HG03045 (cell line): ENCODE measurements around the gene PRELP.
"Not testable (repeated sequence)": the region's sequence is repeated elsewhere in the genome, so short reads cannot be mapped to it uniquely, and the experiment has no call there.

Experiments
- ATAC-seq: cut with Tn5 transposase; IDR thresholded peaks from one replicate; pipeline ENCODE4 v1.9.1; 2021; ENCODE audit warnings: mild to moderate bottlenecking, moderate library complexity; ENCODE audit not compliant: unreplicated experiment

The PRELP gene

DNA sequence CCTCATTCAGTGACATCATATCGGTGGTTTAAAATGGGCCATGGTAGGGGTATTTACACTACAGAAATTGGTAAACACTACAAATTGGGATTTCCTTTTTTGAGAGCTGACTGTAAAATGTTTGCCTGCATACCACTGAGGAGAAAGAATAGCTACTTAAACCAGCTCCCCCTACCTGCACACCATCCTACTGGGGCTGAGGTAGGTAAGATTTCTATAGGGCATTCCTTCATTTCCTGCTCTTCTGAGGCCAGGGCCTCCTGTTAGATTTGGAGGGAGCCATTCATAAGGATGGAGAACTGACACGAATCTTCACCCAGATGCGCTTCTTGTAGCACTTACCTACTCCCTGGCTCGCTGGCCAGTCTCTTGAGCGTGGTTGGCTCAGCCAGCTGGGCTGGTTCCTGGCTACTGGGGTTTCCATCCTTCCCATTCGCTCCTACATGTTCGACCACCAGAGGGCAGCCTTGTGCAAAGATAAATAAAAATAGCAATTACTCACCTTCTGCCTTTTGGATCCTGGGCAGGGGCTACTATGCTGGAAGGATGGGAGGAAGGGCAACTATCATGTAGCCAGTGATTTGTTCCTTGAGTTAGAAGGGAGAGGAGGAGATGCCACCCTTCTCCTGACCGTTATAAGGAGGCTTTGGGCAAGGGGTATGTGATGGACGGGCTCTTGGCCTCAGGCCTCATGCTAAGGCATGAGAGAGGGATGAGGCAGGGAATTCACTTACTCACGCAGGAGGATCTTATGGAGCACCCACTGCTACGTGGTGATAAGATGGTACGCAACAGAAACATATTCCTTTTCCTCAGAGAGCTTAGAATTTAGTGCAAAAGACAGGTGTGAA, 29.0 kb downstream of the PRELP start:
- ATAC-seq: no peak

GRCh38 chr1:203505526-203506204, 30.1 kb downstream of the PRELP start:
- no peak for ATAC-seq

- ATAC-seq: no peak
Measured at GRCh38 chr1:203506858-203507626, 31.4 kb downstream of the PRELP start.

DNA sequence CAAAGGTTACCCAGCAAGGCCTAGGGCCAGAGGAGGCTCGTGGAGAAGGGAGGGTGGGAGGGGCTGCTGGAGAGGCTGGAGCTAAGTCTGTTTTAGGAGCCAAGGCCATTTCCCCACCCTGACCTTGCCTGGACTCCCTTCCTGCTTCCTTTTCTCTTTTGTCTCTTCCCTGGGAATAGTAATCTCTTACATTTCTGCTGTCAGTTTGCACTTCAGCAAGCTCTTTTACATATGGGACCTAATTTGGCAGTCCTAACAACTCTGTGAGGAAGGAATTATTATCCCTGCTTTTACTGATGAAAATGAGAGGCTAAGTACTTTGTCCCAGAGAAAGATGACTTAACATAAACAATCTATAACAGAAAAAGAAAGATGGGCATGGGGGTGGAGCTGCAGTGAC, 32.2 kb downstream of the PRELP start:
- no peak for ATAC-seq

DNA sequence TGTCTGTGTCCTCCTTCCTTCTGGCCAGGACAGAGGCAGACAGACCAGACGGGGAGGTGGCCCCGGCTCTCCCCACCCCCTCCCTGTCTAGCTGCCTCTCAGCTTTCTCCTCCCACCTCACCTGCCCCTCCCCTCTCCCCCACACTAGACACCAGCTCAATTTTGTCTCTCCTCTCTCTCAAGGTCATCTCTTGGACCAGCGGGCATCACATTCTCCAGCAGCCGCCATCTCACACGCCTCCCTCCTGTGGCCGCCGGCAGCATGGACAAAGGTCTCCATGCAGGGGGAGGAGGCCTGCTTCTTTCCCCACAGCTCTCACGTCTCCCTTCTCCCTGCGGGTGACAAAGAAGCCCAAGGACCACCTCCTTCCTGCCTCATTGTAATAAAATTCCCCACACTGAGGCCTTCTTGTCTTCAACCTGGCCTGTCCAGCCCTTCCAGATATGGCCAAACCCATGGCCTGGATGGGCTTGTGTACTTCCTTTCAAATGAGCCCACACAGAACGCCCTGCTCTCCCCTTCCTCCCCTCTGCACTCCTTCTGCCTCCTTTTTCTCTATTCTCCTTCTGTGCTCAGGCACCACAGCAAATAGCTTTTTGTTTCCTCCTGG, 33.0 kb downstream of the PRELP start:
- no peak for ATAC-seq

DNA sequence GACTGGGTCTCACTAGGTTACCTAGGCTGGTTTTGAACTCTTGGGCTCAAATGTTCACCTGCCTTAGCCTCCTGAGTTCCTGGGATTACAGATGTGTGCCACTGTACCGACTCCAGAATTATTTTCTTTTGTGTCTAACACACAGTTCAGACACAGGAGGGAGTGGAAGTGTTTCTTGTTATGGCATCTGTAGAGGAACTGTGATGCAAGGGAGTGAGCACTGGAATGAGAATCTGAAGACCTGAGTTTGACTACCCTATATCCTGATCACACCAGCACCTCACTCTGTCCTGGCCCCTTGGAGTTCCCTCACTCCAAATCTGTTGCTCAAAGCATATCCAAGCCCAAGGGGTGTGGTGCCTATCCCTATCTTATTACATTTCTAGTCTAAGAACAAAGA, 33.5 kb downstream of the PRELP start:
- ATAC-seq: no peak

DNA sequence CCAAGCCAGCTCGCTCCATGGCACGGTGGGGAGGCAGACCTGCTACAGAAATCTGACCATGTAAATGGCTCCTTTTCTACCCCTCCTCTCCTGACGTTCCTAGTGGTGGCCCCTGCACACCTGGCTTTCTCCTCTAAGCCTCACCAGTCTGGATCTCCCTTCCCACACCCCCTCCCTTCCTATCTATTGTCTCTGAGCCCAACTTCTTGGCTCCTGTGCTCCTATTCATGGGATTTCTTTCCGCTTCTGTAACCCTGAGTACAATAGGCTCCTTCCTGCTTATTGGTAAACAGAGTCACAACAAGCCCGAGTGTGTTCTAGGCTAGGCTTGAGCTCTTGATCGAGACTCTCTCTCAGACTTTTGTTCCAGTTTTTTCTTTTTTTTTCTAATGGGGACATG, 35.9 kb downstream of the PRELP start:
- no peak for ATAC-seq

GRCh38 chr1:203511930-203512329, 36.3 kb downstream of the PRELP start:
- ATAC-seq: no peak

- ATAC-seq: no peak
Measured at GRCh38 chr1:203512517-203512847, 36.9 kb downstream of the PRELP start.

GRCh38 chr1:203512848-203513584, 37.4 kb downstream of the PRELP start:
- no peak for ATAC-seq

GRCh38 chr1:203513585-203514031, 38.0 kb downstream of the PRELP start:
- no peak for ATAC-seq

- ATAC-seq: no peak
Measured at GRCh38 chr1:203516184-203516583, 40.6 kb downstream of the PRELP start.

DNA sequence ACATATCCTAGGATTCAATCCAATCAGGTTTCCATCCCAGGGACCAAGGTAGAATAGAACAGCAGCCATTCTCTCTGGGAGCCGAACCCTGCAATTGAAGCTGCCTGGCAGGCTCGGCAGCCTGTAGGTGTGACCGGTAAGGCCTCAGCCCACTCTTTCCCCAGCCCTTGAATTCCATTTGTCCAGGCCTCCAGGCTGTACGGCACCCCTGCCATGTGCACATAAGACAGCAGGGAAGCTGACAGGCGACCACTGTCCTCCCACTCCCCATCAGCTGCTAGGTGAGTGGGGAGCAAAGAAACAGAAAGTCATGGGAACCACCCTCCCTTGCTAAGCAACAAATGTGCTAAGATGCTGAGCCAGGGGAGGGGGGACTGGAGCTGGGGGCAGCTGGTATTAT, 41.3 kb downstream of the PRELP start:
- no peak for ATAC-seq

GRCh38 chr1:203517426-203518110, 42.0 kb downstream of the PRELP start:
- ATAC-seq: no peak

GRCh38 chr1:203518139-203518538, 42.5 kb downstream of the PRELP start:
- ATAC-seq: not testable (repeated sequence)

DNA sequence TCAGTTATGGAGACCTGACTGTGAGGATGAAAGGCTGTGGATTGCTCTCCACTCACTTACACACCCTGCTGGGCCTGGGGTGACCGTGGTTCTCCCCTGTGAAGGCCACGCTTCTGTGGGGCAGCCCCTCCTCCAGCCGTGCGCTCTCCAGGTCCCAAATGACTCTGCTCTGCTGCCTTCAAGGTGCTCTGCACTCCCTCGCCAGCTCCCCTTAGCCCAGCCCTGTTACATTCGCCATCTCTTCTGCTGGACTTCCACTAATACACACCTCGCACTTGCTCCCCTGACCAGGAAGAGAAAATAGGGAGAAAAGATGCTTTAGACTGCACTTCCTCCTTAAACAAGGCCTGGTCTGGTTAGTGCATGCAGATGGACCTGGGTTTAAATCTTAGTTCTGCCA, 42.9 kb downstream of the PRELP start:
- ATAC-seq: no peak

GRCh38 chr1:203519053-203519840, 43.6 kb downstream of the PRELP start:
- ATAC-seq: no peak

GRCh38 chr1:203519896-203520295, 44.3 kb downstream of the PRELP start:
- no peak for ATAC-seq

GRCh38 chr1:203520315-203520714, 44.7 kb downstream of the PRELP start:
- ATAC-seq: no peak
